ENCODE measurements around the gene TUBB4A.
"Not testable (repeated sequence)": the region's sequence is repeated elsewhere in the genome, so short reads cannot be mapped to it uniquely, and the experiment has no call there.

The TUBB4A gene

GRCh38 chr19:6522712-6523111 is 20.6 kb upstream of the TUBB4A start:
- DNase-seq, result no peak

- DNase-seq, result no peak
Measured at GRCh38 chr19:6521718-6522646, 19.9 kb upstream of the TUBB4A start.

GRCh38 chr19:6519289-6519688 is 17.2 kb upstream of the TUBB4A start:
- no peak for DNase-seq

- DNase-seq, result no peak
Measured at GRCh38 chr19:6518145-6518911, 16.2 kb upstream of the TUBB4A start.

GRCh38 chr19:6516659-6517291 is 14.7 kb upstream of the TUBB4A start:
- peak; percentile 70 for DNase-seq

GRCh38 chr19:6516018-6516658 is 14.0 kb upstream of the TUBB4A start:
- DNase-seq, result peak; percentile 64

- no peak for DNase-seq
Measured at GRCh38 chr19:6514926-6515544, 12.9 kb upstream of the TUBB4A start.

- no peak for DNase-seq
Measured at GRCh38 chr19:6514089-6514488, 12.0 kb upstream of the TUBB4A start.

GRCh38 chr19:6510618-6511017 is 8.5 kb upstream of the TUBB4A start:
- no peak for DNase-seq

- DNase-seq, result no peak
Measured at GRCh38 chr19:6509118-6509971, 7.2 kb upstream of the TUBB4A start.

- not testable (repeated sequence) for DNase-seq
Measured at GRCh38 chr19:6508028-6508771, 6.1 kb upstream of the TUBB4A start.

- DNase-seq, result no peak
Measured at GRCh38 chr19:6503407-6504201, 1.5 kb upstream of the TUBB4A start.

- peak; percentile 14 for DNase-seq
Measured at GRCh38 chr19:6500837-6501739, 1.0 kb downstream of the TUBB4A start.

- no peak for DNase-seq
Measured at GRCh38 chr19:6499052-6499790, 2.9 kb downstream of the TUBB4A start.

- no peak for DNase-seq
Measured at GRCh38 chr19:6498294-6499036, 3.6 kb downstream of the TUBB4A start.

- DNase-seq, result no peak
Measured at GRCh38 chr19:6495947-6496346, 6.2 kb downstream of the TUBB4A start.

GRCh38 chr19:6494438-6495036 is 7.6 kb downstream of the TUBB4A start:
- DNase-seq, result no peak

All from NCI-H2171 treated with DMSO at 0.1 percent for 48 hours (cell line).